Activated CD4-positive, alpha-beta T cell treated with anti-CD3 and anti-CD28 coated beads, Interleukin-2, amount 50 U/mL, for 4 hours (primary cell): ENCODE results near the gene GXYLT1.
"Not testable (repeated sequence)": the region's sequence is repeated elsewhere in the genome, so short reads cannot be mapped to it uniquely, and the experiment has no call there.

Source experiments
- DNase-seq, 2 experiments: peaks; one replicate each; pipeline ENCODE4 v3.0.0-alpha.2; 2020

The GXYLT1 gene

DNA sequence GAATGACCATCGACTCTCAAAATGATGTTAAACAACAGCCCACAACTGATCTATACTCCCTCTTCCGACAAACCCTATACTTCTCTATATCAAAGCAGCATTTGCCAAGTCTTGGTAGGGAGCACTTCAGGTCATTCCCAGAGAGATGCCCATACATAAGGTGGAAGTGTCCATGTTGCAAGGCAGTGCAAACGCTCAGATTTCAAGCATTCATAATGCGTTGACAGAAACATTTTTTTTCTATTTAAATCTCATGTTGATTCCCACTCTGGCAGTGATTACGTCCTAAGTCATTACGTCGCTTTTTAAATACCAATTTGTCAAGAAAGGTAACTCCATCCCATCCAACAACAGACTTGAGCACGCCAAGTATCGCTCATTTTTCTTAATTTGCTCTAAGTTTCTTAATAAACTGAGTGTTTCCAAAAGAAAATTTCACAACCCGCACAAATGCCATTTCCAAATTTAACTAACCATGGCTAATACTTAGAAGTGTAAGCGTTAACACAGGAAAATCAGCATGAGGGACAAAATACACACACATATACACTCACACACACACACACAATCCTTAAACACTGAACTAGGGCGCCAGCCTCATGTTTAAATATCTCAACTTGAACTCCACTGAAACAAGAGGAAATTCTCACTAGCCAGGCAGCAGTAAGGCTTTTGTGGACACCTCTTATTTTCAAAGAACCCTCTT, 1.1 kb downstream of the GXYLT1 start:
- no peak for DNase-seq

DNA sequence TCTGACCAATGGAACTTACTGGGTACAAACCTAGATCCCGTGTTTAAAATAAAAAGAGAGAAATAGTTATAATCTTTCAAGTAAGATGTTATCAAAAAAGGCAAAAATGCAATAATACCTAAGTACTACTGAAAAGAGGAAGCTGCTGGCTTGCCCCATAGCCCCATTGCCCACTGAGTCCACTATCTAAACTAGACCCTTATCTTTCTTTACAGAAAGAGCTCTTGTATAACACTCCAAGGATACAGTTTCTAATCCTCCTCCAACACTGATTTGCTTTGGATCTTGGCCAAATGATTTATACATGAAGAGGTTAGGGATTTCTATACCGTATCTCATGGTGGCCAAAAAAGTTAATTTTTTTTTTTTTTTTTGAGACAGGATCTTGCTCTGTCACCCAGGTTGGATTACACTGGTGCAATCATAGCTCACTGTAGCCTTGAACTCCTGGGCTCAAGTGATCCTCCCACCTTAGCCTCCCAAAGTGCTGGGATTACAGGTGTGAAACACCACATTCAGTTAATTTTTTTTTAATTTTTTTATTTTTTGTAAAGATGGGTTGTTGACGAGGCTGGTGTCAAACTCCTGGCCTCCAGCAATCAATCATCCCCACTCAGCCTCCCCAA, 2.6 kb downstream of the GXYLT1 start:
- DNase-seq, result no peak

DNA sequence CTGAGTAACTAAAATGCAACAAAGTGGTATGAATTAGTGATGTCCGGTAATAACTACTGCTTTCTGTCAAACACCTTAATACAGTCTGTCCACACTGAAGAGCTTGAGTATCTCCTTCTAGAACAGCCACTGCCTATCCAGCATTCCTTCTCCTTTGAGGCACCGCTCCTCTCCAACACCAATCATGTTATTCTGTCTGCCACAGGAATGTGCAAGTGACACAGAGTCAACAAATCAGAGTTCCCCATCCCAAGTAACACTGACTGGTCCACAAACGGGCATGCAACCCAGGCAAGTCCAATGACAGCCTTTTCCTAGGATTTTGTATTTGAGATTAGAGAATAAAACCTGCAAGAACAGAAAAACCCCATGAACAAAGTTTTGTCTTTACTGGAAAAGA, 3.8 kb downstream of the GXYLT1 start:
- DNase-seq, result no peak

DNA sequence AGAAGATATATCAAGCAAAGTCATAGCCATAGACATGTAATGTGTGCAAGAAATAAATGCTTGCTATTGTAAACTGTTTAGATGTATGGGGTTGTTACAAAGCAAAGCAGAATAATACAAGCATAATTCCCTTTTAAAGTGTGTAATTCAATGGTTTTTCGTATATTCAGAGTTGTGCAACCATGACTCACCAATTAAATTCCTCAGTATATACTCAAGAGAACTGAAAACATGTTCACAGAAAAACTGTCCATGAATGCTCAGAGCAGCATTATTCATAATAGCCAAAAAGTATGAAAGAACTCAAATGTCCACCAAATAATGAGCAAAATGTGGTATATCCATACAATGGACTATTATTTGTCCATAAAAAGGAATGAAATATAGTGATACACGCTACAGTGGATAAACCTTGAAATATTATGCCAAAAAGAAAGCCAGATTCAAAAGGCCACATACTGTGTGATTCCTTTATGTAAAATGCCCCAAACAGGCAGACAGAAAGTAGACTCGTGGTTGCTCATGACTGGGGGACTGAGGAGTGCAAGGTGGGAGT, 9.3 kb downstream of the GXYLT1 start:
- no peak for DNase-seq

DNA sequence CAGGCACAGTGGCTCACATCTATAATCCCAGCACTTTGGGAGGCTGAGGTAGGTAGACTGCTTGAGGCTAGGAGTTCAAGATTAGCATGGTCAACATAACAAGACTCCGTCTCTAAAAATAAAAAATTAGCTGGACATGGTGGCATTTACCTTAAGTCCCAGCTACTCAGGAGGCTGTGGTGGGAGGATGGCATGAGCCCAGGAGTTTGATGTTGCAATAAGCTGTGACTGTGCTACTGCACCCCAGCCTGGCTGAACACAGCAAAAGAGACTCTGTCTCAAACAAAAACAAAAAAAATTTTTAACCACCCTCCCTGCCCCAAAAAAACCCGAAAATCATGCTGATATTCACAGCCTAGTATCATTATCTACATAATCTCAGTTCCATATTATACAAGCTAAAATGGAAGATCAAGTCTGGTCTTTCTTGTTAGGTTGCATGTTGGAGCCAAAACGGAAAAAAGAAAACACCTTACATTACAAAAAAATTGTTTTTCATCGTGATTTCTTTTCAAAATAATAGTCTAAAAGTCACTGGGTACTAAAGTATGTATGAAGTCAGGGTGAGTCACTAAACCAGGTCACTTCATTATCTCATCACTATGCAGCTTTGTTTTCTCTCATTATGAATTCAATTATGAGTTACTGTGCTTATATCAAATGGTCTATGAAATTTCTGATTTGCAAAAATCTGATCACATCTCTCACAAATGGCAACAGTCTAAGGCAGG, 13.8 kb downstream of the GXYLT1 start:
- no peak for DNase-seq

DNA sequence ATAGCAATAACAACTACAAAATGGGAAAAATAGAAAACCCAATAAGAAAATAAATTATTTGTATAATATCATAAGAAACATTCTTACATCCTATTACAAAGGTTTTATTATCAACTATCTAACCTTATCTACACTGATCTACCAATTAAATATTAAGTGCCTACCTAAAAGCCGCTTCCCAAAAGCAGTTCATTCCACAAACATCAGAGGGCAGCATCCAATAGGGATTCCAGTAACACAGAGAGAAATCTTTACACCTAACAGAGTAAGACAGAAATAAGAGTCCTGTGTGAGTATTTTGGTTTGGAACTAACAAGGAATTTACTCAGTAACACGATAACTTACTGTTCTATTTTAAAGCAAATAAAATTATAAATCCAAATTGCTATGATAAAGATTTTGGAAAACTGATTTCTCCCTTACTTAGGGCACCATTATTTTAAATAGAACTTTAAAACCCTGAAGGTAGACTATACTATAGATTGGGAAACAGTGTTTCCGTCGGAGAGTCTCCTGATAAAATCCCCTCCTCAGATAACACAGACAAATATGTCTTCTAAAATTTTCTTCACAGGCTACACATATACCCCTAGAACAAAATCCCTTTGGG, 15.0 kb downstream of the GXYLT1 start:
- peak in 1 of 2 experiments; percentile 12 for DNase-seq

DNA sequence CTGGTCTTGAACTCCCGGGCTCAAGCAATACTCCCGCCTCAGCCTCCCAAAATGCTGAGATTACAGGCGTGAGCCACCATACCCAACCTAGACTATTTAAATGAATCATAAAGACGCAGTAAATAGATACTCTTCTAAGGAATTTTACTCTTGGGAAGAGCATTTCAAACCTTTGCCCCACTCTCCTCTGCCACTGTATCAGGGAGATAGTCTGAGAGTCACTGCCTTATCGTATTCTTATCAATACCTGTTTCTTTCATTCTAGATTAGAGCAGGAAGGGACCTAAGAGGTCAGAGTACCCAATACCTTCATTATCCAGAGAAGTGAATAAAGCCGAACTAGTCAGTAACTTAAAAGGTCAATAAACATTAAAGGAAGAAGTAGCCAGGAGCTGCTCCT, 15.8 kb downstream of the GXYLT1 start:
- no peak for DNase-seq

DNA sequence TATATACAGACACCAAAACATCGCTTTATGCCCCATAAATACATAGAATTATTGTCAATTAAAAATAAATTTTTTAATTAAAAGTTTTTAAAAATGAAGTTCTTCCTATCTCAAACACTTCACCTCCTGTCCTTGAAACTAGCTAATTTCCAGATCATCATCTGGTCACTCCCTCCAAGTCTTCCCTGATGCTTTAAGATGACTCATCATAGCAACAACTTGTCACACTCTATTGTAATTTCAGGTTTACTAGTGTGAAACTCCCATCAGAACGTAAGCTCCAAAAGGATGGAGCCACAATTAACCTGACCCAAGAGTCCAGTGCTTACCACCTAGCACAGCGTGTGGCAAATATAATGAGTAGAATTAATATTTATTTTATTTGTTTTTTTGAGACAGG, 16.3 kb downstream of the GXYLT1 start:
- DNase-seq, result no peak

DNA sequence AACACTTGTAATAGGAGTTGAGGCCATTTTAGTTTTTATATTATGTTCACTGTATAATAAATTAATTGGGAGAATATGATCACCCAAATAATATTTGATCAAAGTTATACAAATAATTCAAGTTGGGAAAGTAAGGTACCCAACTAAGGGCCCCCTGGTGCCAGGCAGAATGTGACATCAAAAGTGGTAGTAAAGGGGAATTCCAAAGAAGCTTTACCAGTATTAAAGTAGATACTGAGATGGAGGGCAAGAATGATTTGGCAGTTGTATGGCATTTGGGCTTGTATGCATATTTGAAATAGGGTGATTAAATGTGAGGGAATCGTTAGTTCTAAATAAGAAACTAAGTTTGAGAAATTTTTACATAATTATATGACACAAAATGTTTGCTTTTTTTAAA, 17.7 kb downstream of the GXYLT1 start:
- no peak for DNase-seq

DNA sequence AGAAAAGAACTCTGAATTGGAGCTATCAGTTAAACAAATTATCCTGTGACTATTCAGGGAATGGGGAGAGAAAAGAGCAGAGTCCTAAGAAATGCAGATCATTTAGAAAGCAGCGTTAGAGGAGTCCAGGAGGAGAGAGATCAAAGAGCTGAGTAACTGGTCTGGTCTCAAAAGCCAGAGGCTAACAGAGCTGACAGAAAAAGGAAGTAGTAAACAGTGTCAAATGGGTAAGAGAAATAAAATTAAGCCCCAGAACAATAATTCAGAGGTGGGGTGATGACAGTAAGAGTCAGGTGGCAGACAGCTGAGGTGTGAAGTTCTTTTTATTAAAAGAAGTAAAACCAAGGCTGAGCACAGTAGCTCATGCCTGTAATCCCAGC, 19.3 kb downstream of the GXYLT1 start:
- DNase-seq, result no peak

DNA sequence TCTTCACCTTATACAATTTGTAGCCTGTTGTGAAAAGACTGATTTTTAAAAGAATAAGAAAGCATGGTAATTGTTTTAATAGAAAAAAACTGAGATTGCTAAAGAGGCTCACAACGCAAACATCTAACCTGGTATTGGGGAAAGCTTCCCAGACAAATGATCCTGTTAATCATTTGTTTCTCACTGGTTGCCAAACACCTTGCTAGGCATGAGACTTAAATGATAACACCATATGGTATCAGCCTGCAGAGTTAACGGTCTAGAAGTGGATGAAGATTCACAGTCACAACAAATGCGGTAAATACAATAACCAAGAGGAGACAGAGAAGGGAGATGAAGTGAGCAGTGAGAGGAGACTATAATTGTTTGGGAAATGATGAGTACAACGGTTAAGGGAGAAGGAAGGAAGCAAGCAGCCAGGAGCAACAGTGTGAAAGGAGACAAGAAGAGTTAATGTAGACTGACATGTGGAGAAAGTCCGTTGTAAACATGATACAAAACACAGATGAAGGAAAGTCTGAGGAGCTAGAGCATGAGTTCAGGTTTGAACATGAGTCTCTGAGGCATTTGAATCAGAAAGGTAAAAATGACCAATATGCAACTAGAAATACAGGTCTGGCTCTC, 19.8 kb downstream of the GXYLT1 start:
- DNase-seq, result no peak

DNA sequence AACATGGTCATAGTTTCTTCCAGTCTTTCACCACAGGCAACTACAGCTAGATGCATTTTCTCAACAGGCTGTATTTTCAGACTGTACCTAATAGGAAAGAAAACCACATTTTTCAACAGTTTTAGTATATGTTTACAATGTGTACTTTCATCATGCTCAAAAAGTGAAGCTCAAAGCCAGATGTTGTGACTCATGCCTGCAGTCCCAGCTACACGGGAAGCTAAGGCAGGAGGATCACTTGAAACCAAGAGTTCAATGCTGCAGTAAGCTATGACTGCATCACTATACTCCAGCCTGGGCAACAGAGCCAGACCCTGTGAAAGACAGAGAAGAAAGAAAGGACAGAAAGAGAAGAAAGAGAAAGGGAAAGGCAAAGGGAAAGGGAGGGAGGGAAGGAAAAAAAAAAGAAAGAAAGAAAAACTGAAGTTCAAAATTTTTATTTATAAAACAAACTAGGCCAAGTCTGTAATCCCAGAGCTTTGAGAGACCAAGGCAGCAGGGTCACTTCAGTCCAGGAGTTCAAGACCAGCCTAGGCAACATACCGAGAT, 25.5 kb downstream of the GXYLT1 start:
- no peak for DNase-seq

DNA sequence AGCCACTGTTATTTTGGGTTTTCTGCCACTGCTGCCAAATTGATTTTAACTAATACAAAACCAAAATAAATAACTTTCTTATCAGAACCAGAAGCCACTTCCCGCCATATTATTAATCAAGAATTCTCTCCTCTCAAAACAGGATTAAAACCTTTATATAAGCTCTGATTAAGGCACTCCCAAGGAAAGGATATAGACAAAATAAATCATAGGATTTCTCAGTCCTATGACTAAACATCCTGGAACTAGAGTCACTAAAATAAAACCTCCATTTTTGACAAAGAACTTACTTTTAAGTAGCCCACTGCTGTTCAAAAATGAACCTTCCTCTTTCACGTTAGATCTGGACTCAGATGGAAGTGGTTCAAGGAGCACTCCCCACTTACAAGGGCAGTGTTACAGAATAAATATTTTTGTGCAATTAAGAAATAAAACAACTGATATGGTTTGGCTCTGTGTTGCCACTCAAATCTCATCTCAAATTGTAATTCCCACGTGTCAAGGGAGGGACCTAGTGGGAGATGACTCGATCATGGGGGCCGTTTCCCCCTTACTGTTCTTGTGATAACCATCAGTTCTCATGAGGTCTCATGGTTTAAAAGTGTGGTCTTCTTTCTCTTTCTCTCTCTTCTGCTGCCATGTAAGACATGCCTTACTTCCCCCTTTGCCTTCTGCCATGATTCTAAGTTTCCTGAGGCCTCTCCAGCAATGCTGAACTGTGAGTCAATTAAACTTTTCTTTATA, 26.4 kb downstream of the GXYLT1 start:
- DNase-seq, result no peak

DNA sequence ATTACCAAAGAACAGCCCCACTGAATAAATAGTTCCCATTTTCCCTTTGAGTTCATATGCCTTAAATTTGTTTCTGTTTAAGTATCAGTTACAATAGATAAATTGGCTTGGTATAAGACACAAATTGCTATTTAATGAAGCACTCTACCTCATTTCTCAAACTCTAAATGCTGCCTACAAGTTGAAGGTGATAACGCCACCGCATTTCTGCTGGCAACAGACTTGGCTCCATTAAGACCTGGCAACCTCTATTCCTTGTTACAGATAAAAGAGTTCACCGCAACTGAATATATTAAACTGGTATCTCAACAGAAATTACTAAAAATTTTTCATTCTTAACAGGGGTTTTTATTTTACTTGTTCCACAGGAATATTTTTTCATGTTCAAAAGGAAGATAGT, 35.6 kb downstream of the GXYLT1 start:
- no peak for DNase-seq

DNA sequence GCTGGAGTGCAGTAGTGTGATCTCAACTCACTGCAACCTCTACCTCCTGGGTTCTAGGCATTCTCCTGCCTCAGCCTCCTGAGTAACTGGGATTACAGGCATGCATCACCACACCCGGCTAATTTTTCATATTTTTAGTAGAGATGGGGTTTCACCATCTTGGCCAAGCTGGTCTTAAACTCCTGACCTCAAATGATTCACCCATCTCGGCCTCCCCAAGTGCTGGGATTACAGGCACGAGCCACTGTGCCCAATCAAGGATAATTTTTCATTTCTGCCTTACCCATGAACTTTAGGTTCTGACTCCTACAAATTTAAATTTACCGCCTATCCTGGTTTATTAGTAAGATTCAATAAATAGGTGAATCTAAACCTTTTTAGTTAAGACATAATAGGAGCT, 37.9 kb downstream of the GXYLT1 start:
- DNase-seq, result not testable (repeated sequence)

DNA sequence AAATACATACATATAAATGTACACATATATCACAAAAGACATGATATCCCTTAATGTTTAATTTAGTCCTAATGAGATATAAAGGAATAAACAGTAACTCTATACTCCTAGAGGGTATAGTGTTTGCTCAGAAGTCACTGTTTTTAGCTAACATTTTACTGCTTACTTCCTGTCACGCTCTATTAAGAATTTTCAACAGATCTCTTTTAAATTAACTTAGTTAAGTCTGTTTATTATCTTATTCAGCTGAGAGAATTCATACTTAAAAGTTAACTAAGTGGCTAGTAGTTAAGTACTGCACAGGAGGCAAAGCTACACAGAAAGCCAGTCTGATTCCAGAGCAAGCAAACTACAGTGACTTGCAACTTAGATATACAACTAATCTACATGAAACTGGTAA, 39.9 kb downstream of the GXYLT1 start:
- DNase-seq, result no peak

DNA sequence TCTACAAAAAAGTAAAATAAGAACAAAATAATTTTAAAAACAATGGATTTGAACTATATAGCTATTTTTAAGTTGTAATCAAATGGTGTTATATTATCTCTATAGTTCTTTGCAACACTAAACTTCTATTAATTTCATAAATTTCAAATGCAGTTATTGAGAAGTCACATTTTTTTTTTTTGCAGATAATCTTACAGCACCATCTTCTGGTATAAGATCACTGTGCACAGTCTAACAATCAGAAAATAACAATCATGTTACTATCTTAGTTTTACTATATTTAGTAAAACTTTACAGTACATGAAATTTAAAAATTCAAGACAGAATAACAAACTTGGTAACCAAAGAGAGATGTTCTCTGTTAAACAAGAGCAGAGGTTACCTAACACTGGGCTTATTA, 40.6 kb downstream of the GXYLT1 start:
- no peak for DNase-seq

DNA sequence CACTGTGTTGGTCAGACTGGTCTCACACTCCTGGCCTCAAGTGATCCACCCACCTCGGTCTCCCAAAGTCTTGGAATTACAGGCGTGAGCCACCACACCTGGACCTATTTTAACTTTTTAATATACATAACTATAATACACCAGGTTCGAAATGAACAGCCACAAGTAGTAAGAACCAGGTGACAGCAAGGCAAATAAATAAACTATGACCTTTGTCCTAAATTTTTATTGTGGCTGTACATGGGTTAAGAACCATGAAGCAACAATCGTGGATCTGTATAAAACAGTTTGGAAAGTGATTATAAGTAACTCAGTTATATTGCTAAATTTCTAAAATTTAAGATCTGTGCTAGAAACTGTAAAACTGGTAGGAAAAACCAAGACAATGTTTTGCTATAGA, 41.5 kb downstream of the GXYLT1 start:
- DNase-seq, result no peak

DNA sequence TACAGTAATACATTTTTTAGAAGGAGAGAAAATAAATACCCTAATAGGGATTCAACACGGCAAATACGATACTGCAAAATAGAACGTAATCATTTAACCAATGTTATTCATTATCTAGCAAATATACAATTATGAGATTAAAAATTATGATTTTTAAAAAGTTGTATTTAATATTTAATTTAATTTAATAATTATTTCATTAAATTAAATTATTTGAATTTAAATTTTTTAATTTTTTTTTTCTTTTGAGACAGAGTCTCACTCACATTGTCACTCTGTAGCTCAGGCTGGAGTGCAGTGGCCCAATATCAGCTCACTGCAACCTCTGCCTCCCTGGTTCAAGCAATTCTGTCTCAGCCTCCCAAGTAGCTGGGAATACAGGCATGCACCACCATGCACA, 42.0 kb downstream of the GXYLT1 start:
- no peak for DNase-seq

DNA sequence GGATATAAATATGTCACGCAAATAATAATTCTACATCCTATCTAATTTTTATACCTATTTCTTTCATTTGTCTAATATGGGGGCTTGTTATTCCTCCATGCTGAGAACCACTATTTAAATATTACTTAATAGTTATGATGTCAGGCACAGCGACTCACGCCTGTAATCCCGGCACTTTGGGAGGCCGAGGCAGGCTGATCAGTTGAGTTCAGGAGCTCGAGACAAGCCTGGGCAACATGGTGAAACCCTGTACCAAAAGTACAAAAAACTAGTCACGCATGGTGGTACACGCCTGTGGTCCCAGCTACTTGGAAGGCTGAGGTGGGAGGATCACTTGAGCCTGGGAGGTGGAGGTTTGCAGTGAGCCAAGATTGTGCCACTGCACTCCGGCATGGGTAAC, 45.2 kb downstream of the GXYLT1 start:
- DNase-seq, result no peak

DNA sequence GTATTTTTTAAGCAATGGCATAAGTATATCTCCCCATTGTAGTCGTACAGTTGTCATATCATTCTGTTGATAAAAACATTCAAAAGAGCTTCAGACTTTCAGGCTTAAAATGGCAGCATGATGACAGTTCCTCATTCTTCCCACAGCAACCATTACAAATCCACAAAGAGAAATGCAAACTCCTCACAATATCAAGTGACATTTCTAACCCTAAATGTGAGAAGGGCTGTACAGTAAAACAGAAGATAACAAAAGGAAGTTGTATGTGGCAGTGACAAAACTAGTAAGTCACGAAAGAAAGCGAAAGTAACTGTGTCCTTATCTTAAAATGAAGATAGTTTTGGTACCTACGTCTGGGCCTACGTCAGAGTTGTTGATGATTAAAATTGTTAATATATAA, 46.7 kb downstream of the GXYLT1 start:
- no peak for DNase-seq

DNA sequence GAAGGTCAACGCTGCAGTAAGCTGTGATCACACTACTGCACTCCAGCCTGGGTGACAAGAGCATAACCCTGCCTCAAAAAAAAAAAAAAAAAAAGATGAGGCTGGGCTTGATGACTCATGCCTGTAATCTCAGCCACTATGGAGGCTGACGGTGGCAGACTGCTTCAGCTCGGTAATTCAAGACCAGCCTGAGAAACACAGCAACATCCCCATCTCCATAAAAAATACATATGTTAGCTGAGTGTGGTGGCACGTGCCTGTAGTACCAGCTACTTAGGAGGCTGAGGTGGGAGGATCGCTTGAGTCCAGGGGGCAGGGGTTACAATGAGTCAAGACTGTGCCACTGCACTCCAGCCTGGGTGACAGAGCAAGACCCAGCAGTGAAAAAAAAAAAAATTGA, 50.4 kb downstream of the GXYLT1 start:
- DNase-seq, result peak in 1 of 2 experiments; percentile 8
